22Rv1 (cell line): Measurements from ENCODE around the gene HSPB7.

Experiments
- CTCF ChIP-seq: fragments of 450-650 bp; IDR thresholded peaks from 2 replicates; pipeline ENCODE4 v1.5.1; 2017; ENCODE audit warnings: mild to moderate bottlenecking
- ZFX ChIP-seq: fragments of 450-650 bp; IDR thresholded peaks from 2 replicates; pipeline ENCODE4 v1.6.1; 2017; ENCODE audit warnings: antibody characterized with exemption, borderline replicate concordance

GRCh38 chr1:16065269-16065576, 47.4 kb upstream of the HSPB7 start:
- TF ChIP-seq CTCF, result no peak
- no peak for TF ChIP-seq ZFX
